ENCODE data around the gene GPR37L1.
A peak's percentile ranks its signal among the peaks of the same experiment; 100 is the strongest.

The GPR37L1 gene, protein sequence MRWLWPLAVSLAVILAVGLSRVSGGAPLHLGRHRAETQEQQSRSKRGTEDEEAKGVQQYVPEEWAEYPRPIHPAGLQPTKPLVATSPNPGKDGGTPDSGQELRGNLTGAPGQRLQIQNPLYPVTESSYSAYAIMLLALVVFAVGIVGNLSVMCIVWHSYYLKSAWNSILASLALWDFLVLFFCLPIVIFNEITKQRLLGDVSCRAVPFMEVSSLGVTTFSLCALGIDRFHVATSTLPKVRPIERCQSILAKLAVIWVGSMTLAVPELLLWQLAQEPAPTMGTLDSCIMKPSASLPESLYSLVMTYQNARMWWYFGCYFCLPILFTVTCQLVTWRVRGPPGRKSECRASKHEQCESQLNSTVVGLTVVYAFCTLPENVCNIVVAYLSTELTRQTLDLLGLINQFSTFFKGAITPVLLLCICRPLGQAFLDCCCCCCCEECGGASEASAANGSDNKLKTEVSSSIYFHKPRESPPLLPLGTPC

GRCh38 chr1:202122639-202123335, at the start of gene GPR37L1:
Gene GPR37L1, plus strand, starts transcription at chr1:202122917. Its CDS starts 47 bp downstream, at chr1:202122964.
- DNase-seq (ENCODE audit: low spot score) = no peak
- TF ChIP-seq CTCF (IDR thresholded peaks at IDR 0.05; ENCODE audit: borderline replicate concordance, control extremely low read depth, extremely low read depth, insufficient read depth, missing control alignments) = no peak
- in situ Hi-C loops (cut with MboI; ENCODE audit: low sequenced_read_pairs, unreplicated experiment) = loop anchor here (25.0 kb wide), 1 partner anchor 235 kb away; the partner anchor contains the start of gene SHISA4

- DNase-seq (ENCODE audit: low spot score) = no peak
- in situ Hi-C loops (cut with MboI; ENCODE audit: low sequenced_read_pairs, unreplicated experiment) = no loop called here
- TF ChIP-seq CTCF (IDR thresholded peaks at IDR 0.05; ENCODE audit: borderline replicate concordance, control extremely low read depth, extremely low read depth, insufficient read depth, missing control alignments) = no peak
Observed at GRCh38 chr1:202073206-202073605, 49.5 kb upstream of the GPR37L1 start.

DNA sequence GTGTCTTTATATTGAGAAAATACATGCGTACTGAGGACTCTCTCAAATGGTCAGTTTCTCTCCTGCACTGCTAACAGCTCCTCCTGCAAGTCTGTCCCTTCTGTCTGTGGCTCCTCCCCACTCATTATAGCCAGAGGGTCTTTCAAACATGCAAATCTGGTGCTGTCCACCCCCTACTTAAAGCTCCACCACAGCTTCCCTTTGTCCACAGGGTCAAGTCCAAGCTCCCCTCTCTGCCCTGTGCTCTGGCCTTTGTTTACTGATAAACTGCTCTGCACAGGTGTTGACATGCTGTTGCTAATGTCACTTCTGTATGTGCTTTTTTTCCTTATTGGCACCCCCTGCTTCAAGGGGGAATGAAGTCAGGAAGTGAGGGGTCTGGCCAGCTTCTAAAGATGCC, 47.7 kb upstream of the GPR37L1 start:
- in situ Hi-C loops (cut with MboI; ENCODE audit: low sequenced_read_pairs, unreplicated experiment) = no loop called here

DNA sequence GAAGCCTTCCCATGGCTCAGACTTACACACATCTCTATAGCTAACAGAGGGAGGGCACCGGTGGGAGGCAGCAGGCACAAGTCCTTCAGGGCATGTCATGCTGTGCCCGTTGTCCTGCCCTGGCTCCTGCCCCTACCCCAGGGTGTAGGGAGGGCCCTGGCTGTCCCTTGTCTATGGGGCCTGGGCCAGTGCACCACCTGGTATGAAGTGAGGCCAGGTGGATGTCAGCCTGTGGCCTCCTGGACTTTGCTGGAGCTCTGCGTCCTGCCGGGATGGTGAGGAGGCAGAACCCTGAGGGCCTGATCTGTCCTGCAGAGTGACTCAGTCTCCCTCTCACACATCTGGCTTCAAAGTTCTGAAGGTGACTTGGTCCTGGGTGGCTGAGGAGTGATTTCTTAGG, 47.3 kb upstream of the GPR37L1 start:
- DNase-seq (ENCODE audit: low spot score) = no peak
- in situ Hi-C loops (cut with MboI; ENCODE audit: low sequenced_read_pairs, unreplicated experiment) = no loop called here
- TF ChIP-seq CTCF (IDR thresholded peaks at IDR 0.05; ENCODE audit: borderline replicate concordance, control extremely low read depth, extremely low read depth, insufficient read depth, missing control alignments) = no peak

More for the DNA sequence above, 47.7 kb upstream of the GPR37L1 start:
- DNase-seq (ENCODE audit: low spot score) = no peak
- TF ChIP-seq CTCF (IDR thresholded peaks at IDR 0.05; ENCODE audit: borderline replicate concordance, control extremely low read depth, extremely low read depth, insufficient read depth, missing control alignments) = no peak

DNA sequence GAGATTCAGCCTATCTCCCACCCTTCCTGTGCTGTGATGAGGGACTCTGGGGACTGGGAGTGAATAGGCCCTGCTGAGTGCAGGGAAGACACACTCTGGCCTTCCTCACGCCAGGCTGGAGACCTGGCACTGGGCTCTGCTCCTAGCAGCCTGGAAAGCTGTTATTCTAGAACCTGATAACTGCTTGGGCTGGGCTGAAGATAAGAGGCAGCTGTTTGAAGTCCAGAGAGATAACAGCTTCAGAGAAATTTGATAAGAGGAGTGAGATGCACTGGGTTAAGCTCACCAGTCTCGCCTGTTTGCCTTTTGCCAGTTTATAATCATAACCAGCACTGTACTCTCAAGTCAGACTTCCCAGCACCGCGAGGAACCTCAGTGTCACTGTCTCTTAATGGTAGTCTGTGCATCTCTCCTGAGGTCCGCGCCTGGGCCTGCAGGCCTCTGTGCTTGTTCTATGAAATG, 46.6 kb upstream of the GPR37L1 start:
- in situ Hi-C loops (cut with MboI; ENCODE audit: low sequenced_read_pairs, unreplicated experiment) = no loop called here
- peak; percentile 1 for DNase-seq (ENCODE audit: low spot score)
- no peak for TF ChIP-seq CTCF (IDR thresholded peaks at IDR 0.05; ENCODE audit: borderline replicate concordance, control extremely low read depth, extremely low read depth, insufficient read depth, missing control alignments)

DNA sequence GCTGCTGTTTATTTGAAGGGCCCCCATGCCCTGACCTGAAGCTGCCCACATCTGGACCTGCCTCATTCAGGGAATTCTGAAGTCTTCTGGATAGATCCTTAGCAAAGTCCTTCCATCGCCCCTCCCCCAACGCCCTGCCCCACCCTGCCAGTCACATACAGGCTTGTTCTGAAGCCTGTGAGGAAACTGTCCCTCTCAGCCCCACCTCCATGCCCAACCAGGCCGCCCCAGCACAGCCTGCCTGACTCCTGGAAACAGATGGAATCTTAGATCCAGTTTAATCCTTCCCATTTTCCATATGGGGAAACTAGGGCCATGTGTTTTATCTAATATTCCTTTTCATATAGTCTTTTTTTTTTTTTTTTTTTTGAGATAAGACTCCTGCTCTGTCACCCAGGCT, 44.5 kb upstream of the GPR37L1 start:
- TF ChIP-seq CTCF (IDR thresholded peaks at IDR 0.05; ENCODE audit: borderline replicate concordance, control extremely low read depth, extremely low read depth, insufficient read depth, missing control alignments) = no peak
- in situ Hi-C loops (cut with MboI; ENCODE audit: low sequenced_read_pairs, unreplicated experiment) = no loop called here
- DNase-seq (ENCODE audit: low spot score) = no peak

Measured in GM13976 (cell line).